Gastroesophageal sphincter (tissue), 2 donors: ENCODE data around the gene TBL1XR1.

ENCODE experiments used
- POLR2A ChIP-seq, 2 donors: fragments of 450-650 bp; IDR thresholded peaks; one replicate each; pipeline ENCODE4 v1.6.1; 2017; ENCODE audit warnings: antibody characterized with exemption in 2 of 2, mild to moderate bottlenecking in 2 of 2, moderate library complexity in 1 of 2
- POLR2AphosphoS5 ChIP-seq: sonication (generic); formaldehyde crosslinking; IDR thresholded peaks from one replicate; pipeline ENCODE4 v1.6.1; 2017; ENCODE audit warnings: antibody characterized with exemption

DNA sequence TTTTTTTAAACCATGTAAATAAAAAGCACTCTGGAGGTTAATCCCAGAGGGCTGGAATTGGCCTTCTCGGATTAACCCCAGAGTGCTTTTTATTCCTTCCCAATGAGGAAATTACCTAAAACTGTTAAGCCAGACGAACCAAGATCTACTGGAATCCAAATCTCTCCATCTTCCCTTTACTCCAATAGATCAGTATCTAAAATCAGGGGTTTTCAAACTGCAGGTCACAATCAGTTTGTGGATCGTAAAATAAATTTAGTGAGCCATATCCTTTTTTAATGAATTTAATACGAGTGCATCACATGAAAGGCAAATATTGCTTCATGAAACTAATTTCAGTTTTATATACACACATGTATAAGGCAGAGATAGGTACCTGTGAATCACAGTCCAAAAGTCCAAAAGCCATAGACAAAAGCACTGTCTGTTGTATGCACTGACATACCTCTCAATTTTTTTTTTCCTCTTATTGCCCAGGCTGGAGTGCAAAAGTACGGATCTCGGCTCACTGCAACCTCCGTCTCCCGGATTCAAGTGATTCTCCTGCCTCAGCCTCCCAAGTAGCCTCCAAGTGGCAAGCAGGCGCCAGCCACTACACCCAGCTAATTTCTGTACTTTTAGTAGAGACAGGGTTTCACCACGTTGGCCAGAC lies 61.3 kb downstream of the TBL1XR1 start:
- TF ChIP-seq POLR2A (IDR thresholded peaks at IDR 0.05): no peak
- TF ChIP-seq POLR2AphosphoS5: no peak
